NCI-H128 (cell line): ENCODE measurements around the gene PRDX1.
A peak's percentile ranks its signal among the peaks of the same experiment; 100 is the strongest.

Source experiments
- DNase-seq: peaks from one replicate; lab custom pipeline; 2025; ENCODE audit not compliant: unreplicated experiment; lab: John Stamatoyannopoulos, UW

Gene PRDX1

DNA sequence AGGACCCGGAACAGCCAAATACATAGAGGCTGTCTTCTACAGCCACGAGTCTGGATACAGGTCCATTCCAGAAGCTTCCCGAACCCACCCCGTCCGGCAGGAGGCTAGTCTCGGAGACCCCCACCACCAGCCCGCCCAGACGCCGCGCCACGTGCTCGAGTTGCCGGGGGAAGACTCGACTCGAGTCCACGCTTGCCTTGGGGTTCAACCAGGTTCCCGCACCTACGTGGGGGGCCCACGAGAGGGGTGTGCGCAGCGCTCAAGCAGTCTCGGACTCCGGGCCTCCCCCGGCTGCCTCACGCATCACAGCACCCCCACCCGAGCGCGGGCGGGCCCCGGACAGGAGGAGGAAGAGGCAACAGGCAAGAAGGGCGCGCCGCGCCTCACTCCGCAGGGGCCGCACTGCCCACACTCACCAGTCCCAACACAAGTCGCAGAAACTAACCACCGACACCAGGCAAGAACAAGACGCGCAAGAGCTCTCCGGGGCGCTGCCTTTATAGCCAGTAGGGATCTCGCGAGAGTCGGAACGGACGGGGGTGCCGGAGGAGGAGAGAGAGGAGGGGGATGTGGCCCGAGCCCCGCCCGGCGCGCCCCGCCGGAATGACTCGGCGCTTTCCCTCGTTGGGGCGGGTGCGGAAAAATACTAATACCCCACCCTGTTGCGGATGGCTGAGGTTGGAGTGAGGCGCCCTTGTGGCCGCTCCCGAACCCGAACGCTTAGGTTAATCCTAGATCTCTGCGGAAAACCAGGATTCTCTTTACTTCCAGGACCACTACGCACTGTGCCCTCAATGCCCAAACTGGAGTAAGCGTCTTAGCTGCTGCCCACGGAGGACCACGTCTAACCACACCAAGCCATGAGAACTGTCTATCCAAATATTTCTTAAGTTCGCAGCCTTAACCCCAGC is at the start of gene PRDX1:
PRDX1 (minus strand) TSS at position 472 of the 911 bp plus-strand sequence. CDS start 2,841 bp downstream, outside the sequence.
- DNase-seq, result peak; percentile 99

DNA sequence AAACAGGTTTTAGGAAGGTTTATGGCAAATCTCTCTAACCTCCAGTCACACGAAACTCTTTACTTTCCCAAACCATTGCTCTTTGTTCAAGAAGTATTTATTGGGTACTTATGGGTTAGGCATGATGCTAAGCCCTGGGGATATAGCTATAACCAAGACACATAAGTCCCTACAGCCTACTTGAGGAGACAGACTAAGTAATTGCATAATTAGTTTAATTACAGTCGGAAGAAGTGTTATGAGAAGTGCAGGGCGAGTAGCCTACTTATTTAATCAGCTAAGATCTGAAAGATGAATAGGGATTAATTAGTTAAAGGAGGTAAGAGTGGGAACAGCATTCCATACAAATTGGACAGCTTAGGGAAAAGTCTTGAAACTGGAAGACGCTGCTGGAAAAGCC is 48.9 kb upstream of the PRDX1 start:
- DNase-seq, result no peak

DNA sequence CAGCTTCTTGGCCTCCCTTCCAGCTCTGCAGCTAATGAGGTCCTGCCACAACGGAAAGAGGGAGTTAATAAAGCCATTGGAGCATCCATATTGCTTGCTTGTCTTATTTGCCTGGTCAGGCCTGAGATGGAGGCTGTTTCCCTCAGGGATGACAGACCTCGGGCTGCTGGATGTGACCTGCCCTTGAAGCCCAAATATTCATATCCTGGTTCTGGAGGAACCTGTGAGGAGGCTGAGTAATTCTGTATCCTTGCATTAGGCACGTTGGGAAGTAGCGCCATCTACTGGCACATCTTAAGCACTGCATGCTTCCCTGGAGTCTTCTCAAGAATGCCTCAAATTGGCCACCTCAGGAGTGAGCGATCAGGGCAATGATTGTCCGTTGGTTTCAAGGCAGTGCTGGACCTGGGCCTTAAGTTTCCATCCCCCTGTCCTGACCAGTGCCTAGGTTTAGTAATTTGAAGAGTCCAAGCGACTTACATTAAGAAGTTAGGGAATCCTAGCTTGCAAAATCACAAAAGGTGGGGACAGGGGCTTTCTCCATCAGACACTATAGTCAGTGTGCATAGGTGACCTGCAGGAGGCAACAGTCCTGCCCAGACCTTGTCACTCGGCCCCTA is 48.4 kb upstream of the PRDX1 start:
- DNase-seq, result peak; percentile 67

DNA sequence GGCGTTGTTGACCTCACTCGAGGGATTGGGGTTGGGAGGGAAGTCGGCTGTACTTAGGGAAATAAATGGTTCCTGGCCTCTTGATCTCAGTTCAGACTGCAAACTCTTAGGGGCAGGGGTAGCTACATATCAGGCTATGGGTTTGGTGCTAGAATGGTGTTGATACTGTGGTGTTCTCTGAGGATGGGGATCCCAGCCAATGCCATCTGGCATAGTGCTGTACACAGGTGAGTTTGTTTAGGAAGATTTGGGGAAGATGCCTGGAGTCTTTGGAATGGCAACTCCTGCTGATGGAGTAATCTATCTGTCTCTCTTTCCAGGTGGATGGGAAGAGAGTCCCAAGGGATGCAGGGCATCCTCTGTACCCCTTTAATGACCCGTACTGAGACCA is 47.9 kb upstream of the PRDX1 start:
- DNase-seq, result no peak

DNA sequence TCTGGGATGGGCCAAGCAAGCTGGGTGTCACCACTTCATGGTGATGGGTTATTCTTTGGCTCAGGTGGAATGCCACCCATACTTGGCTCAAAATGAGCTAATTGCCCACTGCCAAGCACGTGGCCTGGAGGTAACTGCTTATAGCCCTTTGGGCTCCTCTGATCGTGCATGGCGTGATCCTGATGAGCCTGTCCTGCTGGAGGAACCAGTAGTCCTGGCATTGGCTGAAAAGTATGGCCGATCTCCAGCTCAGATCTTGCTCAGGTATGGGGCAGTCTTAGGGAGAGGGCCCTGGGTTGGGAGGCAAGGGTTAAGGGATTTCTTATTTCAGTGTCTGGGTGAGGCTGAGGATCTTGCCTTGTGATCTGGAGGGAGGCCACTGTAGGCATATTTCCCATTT is 46.7 kb upstream of the PRDX1 start:
- no peak for DNase-seq

DNA sequence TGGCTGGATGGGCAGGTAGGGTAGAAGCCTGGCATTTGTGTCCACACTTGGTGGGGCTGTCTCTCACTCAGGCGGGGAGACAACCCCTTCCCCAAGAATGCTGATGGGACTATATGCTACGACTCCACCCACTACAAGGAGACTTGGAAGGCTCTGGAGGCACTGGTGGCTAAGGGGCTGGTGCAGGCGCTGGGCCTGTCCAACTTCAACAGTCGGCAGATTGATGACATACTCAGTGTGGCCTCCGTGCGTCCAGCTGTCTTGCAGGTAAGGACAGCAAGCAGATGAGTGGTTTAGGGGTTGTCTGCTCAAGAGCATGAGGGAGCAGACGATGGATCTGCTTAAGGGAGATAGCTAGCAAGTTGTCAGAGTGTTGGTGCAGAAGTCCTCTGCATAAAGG is 46.2 kb upstream of the PRDX1 start:
- DNase-seq, result no peak

DNA sequence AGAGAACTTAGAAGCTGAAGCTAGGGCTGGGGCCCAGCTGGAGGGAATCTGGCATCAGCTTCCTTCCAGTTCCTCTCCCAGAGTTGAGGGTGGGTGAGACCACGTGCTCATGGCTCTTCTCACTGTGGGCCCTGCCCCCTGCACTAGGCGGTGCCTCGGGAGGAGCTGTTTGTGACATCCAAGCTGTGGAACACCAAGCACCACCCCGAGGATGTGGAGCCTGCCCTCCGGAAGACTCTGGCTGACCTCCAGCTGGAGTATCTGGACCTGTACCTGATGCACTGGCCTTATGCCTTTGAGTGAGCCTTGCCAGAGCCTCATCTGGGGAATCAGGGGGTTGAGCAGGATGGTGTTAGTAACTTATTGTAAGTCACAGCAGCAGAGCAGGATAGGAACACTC is 45.0 kb upstream of the PRDX1 start:
- no peak for DNase-seq

DNA sequence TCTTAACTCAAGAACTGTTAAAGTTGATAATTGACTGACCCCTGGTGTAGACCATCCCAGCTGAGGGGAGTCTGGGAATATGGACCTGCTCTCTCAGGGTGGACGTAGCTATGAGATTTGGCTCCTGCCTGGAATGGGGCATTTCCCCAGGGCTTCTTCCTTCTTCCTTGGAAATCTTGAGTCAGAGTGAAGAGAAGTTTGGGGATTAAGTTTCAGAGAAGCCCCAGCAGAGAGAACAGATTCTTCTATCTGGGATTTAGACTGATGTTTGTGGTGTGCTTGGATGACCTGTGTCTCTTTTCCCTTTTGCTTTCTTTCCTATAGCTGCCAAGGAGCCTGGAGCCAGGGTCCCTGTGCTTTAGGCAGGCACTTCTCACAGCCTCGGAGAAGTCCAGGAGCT is 42.2 kb upstream of the PRDX1 start:
- no peak for DNase-seq

DNA sequence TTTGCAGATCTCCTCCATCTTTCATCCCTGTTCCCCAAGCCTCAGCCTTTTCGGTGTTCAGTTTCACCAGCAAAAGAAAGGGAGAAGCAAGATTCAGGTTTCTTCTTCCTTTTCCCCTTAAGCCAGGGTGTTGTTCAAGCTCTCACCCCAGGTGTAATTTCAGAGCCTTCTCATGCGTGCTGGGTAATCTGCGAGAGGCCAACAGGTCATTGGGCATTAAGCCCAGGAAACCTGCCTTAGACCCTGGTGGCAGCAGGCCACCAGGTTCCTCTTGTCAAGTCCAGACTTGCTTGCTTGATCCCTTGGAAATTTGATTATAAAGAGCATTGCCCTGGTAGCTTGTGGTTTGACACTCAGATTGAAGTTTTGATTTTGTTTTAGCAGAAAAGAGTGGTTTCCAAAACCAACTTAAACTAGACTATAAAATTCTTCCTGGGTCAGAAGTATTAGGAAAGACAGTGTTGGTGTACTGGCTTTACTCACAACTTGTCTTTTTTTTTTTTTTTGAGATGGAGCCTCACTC is 35.8 kb upstream of the PRDX1 start:
- DNase-seq, result no peak

DNA sequence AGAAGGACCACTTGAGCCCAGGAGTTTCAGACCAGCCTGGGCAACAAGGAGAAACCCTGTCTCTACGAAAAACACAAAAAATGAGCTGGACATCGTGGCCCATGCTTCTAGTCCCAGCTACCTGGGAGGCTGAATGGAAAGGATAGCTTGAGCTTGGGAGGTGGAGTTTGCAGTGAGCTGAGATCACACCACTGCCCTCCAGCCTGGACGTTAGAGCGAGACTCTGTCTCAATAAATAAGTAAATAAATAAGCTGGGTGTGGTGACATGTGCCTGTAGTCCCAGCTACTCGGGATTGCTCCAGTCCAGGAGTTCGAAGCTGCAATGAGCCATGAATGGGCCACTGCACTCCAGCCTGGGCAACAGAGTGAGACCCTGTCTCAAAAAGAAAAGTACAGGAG is 32.5 kb upstream of the PRDX1 start:
- no peak for DNase-seq

DNA sequence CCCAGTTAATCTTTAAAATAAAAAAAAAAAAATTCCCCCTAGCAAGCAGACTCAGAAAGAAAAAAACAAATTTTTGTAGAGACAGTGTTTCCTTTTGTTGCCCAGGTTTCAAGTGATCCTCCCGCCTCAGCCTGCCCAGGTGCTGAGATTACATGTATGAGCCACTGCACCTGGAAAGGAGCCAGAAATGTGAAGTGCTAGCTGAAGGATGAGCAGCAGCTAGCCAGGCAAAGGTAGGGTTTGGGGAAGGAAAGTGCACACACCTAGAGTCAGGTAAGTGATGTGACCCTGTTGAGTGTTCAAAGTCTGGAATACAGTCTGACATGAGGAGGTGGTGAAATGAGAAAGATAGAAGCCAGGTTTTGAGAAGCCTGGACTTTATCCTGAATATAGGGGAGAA is 30.6 kb upstream of the PRDX1 start:
- peak; percentile 69 for DNase-seq

DNA sequence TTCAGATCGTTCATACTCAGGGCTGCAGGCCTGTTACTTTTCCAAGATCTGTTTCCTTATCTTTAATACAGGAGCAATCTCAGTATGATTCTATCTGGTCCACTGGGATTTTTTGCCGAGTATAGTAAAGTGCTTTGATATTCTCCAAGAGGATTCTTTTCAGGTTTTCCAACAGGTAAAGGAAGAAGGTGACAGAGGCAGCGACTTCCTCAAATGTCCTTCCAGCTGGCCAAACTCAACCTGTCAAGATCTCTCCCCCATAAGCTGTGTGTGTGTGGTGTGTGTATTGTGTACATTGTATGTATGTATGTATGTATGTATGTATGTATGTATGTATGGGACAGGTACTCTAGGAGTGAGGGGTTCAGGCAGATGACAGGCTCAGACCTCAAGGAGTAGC is 30.0 kb upstream of the PRDX1 start:
- DNase-seq, result no peak

DNA sequence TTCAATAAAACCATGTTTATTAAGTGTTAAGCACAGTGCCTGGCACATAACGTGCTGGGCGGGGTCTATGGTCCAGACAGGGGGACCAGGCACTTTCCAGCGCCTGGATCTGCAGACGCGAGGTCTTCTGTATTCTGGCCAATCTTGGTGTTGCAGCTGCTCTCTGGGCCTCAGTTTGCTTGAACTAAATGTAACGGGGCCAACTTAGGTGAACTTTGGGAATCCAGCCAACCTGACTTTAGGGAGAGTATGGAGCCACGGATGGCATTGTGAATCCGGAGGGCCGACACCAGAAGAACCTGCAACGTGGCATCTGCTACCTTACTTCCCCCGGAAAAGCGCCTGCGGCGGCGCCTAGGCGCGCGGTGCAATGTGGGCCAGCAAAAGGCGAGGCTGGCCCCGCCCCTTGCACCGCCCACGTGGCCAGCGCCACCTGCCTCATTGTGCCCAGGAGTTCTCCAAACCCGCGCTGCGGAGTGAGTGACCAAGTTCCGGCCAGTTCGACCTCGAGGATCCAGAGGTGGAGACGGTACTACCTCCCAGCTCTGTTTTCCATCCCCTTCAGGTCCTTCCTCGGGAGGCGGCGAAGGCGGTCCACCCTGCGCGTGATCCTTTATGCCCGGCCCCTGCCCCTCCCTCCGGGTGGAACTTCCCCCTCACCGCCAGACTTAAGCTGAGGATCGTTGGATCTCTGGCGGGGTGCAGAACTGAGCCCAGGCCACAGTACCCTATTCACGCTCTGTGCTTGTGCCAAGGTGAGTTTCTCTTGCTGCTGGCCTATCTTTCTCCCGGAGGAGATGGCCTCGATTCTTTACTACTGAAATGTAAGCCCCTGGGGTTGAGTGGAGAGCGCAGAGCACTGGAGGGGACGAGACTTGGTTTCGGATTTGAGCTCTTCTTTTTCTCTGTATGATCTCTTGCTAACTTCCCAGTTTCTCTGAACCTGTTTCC is 29.0 kb upstream of the PRDX1 start, which contains the start of gene AKR1A1:
AKR1A1 (plus strand) TSS at position 426 of the 951 bp plus-strand sequence. CDS start 10,969 bp downstream, outside the sequence.
- peak; percentile 79 for DNase-seq

DNA sequence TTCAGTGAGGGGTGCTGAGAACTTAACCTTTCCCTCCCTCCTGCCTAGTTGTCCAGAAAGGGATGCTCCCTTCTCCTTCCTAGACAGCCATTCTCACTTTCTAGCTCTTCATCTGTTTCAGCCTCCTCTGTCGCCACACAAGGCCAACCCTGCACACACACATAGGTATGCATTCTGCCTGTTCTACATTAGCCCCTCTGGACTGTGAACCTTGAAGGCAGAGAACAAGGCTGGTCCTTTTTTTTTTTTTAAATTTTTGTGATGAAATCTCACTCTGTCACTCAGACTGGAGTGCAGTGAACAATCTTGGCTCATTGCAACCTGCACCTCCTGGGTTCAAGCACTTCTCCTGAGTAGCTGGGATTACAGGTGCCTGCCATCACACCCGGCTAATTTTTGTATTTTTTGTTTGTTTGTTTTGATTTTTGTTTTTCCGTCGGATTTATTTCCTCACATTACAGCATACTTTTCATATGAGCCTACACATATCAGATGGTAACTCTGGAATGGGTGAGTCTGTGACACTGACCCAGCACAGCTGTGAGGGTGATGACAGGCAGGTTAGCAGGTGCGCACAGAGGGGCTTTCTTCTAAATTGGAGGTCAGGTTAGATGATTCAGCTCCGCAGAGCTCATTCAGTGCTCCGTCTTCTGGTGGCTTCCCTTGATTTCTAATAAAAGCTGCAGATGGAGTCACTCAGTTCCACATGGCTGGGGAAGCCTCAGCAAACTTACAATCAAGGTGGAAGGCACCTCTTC is 24.0 kb upstream of the PRDX1 start:
- DNase-seq, result no peak

DNA sequence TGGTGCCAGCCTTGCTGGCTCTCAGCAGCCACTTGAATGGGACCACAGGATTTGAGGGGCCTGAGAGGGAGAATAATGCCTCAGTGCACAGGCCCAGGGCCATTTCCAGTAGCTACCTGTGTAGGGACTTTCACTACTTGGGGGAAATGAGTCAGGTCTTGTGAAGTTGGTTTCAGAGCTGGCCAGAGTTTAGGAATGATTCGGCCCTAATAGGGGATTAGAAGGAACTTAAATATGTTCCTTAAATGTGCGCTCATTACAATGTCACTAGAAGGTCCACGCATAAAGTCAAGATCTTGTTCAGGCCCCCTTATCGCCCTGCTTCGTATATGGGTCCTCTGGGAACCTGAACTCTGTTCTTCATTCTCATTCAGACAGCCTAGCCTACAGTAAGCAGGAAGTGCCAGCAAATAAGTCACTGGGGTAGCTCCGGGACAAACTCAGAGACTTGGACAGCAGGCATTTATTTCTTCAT is 23.4 kb upstream of the PRDX1 start:
- no peak for DNase-seq

DNA sequence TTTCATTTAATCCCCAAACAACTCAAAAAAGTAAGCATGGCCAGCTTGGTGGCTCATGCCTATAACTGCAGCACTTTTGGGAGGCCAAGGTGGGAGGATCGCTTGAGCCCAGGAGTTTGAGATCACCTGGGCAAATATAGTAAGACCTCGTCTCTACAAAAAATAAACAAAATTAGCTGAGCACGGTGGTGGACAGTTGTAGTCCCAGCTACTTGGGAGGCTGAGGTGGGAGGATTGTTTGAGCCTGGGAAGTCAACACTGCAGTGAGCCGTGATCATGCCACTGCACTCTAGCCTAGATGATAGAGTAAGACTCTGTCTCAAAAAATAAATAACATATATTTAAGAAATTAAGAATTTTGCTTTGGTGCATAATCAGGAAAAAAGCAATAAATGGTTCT is 22.8 kb upstream of the PRDX1 start:
- no peak for DNase-seq

DNA sequence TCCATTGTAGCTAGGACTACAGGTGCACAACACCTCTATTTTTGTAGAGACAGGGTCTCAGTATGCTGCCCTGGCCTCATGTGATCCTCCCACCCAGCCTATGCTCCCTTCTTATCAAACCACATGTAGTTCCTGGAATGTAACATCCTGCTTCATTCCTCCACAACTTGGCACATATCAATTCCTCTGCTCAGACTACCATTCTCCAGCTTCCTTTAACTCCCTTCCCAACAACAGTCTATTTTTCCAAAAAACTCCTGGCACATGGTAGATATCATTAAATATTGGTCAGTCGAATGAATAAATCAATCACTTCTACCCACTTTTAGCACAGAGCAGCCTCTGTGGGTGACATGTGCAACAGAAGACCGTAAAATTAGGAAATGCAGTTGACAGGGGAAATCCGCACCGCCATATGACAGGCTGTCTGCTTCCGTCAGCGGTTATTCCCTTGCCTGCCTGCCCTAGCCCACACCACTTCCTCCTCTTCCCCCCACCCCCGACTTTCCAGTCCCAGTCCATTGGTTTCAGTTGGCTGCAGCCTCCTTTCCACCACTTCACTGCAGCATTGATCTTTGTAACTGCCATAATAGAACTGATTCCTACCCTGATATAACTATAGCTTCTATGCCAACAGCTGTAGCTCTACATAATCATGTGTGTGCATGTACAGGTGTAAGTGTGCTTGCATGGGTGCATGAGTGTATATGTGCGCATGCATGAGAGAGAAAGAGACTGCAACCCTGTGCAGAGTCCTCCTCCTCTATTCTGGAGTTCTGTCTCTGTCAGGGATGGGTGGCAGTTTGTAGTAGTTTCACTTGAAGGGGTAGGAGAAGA is 22.1 kb upstream of the PRDX1 start:
- no peak for DNase-seq

DNA sequence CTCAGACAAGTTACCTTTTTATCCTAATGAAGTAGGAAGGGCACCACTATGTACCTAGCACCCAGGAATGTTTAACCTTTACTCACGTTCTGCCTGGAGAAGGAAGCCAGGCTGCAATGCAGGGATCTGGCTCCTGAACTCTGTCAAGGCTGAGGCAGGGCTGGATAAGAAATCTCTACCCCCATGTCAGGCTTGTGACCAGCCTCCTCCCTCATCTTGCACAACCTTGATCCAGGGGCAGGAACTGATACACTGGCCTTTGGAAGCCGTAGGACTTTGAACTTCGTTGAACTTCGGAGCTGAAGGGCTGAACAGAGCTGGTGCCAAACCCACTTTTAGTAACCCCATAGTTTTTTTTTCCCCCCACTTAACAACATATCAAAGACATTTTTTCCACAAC is 20.9 kb upstream of the PRDX1 start:
- DNase-seq, result no peak

DNA sequence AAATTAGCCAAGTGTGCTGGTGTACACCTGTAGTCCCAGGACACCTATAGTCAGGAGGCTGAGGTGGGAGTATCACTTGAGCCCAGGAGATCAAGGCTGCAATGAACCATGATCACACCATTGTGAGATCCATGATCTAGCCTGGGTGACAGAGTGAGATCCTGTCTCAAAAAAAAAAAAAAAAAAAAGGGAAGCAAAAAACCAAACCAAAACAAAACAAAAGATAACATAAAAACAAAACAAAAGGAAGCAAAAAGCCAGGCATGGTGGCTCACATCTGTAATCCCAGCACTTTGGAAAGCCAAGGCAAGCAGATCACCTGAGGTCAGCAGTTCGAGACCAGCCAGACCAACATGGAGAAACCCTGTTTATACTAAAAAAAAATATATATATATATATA is 19.5 kb upstream of the PRDX1 start:
- no peak for DNase-seq
